ENCODE measurements around the gene SUCNR1. TPM values are rescaled to one million over a fixed set of nuclear protein-coding genes. Genes with fewer than 3 reads are reported as not detected.
"Not testable (repeated sequence)": the region's sequence is repeated elsewhere in the genome, so short reads cannot be mapped to it uniquely, and the experiment has no call there.

The SUCNR1 gene
- total RNA-seq, 1 donor from 2014 or later = 1.8 TPM

DNA sequence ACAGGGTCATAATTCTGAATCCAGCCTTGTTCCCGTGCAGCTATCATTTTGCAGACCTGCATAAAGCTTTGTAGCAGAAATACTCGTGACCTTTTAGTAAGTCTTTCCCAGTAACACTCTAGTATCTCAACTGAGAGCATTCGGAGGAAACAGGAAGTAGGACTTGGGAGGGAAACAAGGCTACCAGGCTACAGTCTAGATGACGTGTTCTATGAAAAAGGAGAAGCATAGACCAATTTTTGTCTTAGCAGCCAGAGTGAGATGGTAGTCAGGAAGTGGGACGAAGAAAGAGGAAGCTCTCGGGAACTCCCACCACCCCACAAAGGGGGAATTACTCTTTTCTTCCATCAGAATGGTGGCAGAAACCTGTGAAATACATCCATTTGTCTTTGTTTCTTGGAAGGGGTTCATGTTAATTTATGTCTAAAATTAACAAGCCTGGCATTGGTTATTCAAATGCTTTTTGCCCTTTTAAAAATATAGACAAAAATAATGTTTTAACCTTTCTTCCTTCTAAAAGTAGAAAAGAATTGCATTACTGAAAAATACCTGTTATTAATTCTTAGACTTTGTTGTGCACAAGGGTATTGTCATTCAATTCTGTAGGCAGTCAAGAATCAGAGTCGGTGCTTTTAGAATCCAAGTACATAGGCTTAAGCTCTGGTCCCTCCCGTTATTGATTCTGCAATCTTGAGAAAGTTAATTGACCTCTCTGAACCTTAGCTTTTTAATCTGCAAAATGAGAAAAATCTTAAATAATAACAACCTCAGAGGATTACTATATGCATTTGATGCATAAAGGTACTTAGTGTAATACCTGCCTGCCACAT is 1.6 kb upstream of the SUCNR1 start:
- no peak for DNase-seq (ENCODE audit: low spot score)

DNA sequence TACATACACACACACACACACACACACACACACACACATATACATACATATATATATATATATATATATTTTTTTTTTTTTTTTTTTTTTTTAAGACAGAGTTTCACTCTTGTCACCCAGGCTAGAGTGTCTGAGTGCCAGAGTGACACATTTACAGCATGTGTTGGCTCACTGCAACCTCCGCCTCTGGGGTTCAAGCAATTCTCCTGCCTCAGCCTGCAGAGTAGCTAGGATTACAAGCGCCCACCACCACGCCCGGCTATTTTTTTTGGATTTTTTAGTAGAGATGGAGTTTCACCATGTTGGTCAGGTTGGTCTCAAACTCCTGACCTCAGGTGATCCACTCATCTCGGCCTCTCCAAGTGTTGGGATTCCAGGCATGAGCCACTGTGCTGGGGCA is 636 bp downstream of the SUCNR1 start:
- DNase-seq (ENCODE audit: low spot score) = not testable (repeated sequence)

- no peak for DNase-seq (ENCODE audit: low spot score)
These were observed 2.3 kb downstream of the SUCNR1 start for GRCh38 chr3:151875759-151876158.

DNA sequence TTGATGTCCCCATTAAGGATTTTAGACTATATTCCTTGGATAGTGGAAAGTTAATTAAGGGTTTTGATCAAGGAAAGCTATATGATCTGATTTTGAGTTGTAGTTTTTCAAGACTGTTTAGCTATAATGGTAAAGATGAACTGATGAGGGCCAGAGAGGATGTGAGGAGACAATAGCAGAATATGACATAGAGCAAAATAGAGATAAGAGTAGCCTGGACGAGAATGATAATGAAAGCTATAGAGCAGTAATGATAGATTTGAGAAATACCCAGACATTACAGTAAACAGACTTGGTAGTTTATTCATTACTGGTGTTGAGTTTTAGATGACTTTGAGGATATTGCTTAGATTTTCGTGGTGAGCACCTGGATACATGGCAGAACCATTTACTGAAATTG is 3.8 kb downstream of the SUCNR1 start:
- no peak for DNase-seq (ENCODE audit: low spot score)

DNA sequence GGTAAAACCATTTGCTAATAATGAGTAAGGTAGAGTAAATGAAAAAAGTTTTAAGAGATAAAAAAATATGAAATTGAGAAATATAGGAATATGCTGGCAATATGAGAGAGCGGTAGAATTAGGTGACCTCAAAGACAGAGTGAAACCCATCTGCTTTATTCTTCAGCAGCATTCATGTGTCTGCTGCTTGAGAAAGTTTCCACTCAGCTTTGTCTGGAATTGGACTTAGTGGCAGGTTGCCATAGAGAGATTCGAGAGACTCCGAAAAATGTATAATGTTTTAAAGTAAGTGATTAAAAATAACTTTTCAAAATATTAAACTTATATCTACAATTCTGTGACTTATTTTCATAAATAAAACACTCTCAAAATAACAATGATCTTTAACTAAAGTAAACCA is 5.0 kb downstream of the SUCNR1 start:
- no peak for DNase-seq (ENCODE audit: low spot score)

DNA sequence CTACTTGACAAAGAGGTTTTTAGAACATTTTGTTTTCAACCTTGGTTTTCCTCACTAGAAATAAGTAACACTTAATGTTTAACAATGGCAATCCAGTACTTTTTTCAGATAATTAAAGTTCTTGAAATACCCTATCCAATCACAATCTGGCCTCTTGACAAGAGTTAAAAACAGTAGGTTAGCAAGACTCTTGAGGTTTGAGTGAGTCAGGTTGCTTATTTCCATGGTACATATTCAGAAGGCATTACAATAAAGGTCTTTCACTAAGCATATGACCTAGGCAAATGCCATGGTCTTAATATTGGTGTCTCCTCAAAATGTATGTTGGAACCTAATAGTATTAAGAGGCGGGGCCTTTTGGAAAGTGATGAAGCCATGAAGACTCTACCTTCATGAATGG is 5.6 kb downstream of the SUCNR1 start:
- DNase-seq (ENCODE audit: low spot score) = no peak

DNA sequence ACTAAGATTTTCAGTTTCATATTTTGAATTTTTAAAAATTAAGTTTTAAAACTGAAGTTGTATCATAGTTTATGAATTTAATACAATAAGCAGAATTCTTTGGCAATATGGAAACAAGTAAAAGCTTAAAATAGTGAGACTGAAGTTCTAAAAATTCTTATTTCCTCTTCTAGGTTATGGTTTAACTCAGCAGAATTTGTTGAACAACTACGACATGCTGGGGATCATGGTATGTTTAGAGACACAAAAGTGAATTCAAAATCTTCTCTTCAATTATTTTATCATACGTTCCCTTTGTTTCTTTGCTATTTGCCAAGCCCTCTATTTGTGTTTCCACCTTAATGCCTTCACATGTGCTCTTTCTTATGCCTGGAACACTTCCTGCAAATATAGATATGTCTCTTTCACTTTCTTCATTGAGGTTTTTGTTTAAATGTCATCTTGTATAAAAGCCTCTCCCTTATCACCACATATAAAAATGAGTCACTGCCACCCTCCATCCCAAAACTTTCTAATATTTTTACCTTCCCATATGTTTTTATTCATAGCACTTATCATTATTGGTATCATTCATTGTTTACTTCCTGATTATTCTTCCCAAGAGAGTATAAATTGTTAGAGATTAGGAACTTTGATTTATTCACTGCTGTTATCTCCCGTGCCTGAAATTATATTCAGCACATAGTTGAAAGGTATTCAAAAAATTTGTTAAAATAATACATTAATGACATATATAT is 6.4 kb downstream of the SUCNR1 start:
- DNase-seq (ENCODE audit: low spot score) = no peak

- DNase-seq (ENCODE audit: low spot score) = no peak
These were observed 6.9 kb downstream of the SUCNR1 start for GRCh38 chr3:151880416-151880690.

DNA sequence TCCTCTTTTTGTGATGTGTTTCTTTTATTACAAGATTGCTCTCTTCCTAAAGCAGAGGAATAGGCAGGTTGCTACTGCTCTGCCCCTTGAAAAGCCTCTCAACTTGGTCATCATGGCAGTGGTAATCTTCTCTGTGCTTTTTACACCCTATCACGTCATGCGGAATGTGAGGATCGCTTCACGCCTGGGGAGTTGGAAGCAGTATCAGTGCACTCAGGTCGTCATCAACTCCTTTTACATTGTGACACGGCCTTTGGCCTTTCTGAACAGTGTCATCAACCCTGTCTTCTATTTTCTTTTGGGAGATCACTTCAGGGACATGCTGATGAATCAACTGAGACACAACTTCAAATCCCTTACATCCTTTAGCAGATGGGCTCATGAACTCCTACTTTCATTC is 7.7 kb downstream of the SUCNR1 start:
- no peak for DNase-seq (ENCODE audit: low spot score)

DNA sequence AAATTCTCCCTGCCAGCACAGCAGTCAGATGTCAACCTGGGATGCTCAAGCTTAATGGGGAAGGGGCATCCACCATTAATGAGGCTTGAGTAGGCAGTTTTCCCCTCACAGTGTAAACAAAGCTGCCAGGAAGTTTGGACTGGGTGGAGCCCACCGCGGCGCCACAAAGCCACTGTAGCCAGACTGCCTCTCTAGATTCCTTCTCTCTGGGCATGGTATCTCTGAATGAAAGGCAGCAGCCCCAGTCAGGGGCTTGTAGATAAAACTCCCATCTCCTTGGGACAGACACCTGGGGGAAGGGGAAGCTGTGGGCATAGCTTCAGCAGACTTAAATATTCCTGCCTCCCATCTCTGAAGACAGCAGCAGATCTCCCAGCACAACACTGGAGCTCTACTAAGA is 12.0 kb downstream of the SUCNR1 start:
- not testable (repeated sequence) for DNase-seq (ENCODE audit: low spot score)

DNA sequence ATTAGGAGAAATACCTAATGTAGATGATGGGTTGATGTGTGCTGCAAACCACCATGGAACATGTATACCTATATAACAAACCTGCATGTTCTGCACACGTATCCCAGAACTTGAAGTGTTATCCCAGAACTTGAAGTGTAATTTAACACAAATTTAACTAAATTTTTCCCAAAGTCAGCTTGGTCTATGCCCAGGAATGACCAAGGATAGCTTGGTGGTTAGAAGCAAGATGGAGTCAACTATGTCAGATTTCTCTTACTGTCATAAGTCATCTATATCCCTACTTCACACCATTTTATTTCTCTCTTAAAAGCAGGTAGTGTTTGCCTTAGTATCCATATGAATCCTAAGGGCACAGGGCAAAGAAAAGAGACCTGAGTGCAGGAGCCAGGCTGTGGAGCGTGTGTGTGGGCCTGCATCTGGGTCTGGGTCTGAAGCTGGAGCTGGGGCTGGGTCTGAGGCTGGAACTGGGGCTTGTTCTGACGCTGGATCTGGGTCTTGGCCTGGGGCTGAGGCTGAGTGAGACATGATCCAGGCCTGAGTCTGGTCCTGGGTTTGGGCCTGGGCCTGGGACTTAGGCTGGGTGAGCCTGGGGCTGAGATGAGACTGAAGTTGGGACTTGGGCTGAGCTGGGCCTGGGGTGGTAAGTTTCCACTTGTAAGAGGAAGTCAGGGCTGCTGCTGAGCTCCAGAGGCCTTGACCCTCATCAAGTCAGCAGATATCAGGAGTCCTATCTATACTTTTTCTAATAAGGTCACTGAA is 14.2 kb downstream of the SUCNR1 start:
- DNase-seq (ENCODE audit: low spot score) = not testable (repeated sequence)

GRCh38 chr3:151890721-151891141 is 17.3 kb downstream of the SUCNR1 start:
- DNase-seq (ENCODE audit: low spot score) = no peak

DNA sequence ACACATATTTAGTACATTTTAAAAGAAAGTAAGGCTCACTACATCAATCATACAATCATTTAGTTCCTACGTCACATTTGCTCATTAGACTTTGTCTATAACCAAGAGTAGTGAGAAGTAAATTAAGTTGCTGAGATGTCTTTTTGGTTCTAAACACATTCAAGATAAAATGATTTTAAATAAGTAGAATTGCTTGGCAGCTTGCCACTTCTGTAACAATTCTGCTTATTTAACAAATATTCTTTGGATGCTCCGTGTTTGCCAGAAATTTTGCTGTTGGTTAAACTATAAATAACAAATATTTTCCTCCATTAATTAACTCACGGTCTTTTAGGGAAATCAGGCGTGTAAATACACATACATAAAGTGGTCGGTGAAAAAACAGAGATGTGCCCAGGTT is 18.3 kb downstream of the SUCNR1 start:
- DNase-seq (ENCODE audit: low spot score) = no peak

GRCh38 chr3:151894219-151894618 is 20.8 kb downstream of the SUCNR1 start:
- DNase-seq (ENCODE audit: low spot score) = no peak

DNA sequence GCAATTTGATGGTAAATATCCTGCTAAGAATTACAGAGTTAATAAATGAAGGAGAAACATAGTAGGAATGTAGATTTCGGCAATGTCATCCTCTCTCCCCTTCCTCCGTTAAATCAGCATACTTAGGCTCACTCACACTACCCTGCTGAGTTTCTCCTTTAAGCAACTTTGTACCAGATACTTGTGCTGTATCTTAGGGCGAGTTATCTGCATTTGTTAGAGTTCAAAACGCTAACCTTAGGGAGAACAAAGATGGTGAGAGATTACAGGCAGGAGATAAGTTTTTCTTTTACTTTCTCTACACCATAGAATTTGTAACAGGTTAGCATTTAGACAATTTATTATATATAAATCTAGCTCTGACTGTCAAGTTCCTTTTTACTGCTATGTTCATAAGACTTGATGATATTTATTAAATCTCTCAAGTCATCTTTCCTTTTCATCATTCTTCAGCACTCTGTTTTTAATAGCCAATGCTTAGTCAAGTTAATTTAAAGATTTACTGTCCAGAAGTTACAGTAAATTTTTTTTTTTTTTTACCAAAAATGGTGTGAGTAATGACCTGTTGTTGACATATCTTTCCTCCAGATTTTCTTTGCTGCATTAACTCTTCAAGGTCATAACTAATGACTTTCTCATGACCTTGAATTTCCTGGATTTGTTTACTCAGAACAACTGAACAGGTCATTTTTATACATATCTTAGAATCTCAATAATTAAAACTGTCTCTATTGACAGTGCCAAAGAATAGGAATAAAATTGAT is 22.2 kb downstream of the SUCNR1 start:
- no peak for DNase-seq (ENCODE audit: low spot score)

- DNase-seq (ENCODE audit: low spot score) = no peak
These were observed 23.0 kb downstream of the SUCNR1 start for GRCh38 chr3:151896246-151897012.

GRCh38 chr3:151898121-151898520 is 24.7 kb downstream of the SUCNR1 start:
- DNase-seq (ENCODE audit: low spot score) = not testable (repeated sequence)

DNA sequence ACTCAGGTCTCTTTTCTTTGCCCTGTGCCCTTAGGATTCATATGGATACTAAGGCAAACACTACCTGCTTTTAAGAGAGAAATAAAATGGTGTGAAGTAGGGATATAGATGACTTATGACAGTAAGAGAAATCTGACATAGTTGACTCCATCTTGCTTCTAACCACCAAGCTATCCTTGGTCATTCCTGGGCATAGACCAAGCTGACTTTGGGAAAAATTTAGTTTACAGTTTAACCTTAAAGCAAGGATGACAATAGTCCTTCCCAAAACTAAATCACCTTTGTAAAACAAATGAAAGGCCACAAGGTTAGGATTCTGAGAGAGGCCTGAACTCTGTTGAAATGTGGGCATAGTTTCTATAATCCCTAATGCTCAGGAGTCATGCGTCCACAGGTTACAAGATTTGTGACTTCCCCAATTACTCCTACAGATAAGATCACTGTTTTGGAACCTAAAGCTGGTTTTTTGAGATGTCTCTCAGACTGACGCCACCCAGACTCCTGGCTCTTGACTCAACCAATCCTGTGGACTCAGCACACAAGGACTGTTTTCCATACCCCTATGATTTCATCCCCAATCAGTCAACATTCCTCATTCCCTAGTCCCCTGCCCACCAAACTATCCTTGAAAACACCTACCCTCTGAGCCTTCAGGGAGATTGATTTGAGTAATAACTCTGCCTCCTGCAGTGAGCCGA is 25.3 kb downstream of the SUCNR1 start:
- DNase-seq (ENCODE audit: low spot score) = not testable (repeated sequence)

DNA sequence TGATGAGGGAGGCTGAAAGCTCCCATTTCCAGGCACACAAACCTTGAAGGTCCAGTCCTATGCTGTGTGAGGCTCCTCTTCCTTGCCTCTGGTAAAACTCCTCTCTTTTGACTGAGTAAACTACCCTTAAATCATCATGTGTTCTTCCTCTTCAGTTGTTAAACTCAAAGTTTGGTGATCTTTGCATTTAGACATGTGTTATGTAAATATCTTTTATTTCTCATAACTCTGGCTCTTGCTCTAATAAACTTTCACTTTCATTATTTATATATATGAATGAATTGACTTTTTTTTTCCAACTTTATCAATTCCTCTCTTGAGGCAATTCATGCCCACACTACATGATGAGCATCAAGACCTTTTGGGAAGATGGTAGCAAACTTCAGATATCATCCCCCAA is 26.6 kb downstream of the SUCNR1 start:
- DNase-seq (ENCODE audit: low spot score) = no peak

DNA sequence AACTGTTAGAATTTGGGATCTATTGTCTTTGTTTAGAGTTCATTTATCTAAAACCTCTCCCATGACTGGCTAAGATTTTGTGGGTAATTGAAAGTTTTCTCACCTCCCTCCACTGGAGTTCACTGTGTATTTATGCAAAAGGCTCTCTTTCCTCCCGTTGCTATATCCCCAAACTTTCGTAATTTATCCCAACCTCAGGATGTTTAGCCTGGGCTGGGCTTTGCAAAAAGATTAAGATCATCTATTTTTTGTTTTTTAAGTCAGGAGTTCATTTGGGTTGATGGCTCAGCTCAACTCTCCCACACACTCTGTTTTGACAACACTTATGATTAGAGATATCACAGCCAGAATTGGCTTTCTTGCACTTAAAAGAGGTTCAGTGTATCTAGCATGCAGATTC is 27.0 kb downstream of the SUCNR1 start:
- DNase-seq (ENCODE audit: low spot score) = no peak
